ENCODE measurements around the gene SLC25A2.

- no peak for TF ChIP-seq CTCF (IDR thresholded peaks at IDR 0.05)
- no peak for TF ChIP-seq POLR2AphosphoS5 (IDR thresholded peaks at IDR 0.05)
These were observed 24.4 kb upstream of the SLC25A2 start for GRCh38 chr5:141328231-141328630.
